KMS-11 (cell line): Measurements from ENCODE around the gene NUP85.

Experiments
- H2AFZ ChIP-seq: fragments of 200-600 bp; sonication (generic); 2 replicates; pipeline ENCODE4 v1.6.1; 2016; ENCODE audit warnings: antibody characterized with exemption, mixed run types, low read depth
- H3K27ac ChIP-seq: fragments of 200-600 bp; sonication (generic); 2 replicates; pipeline ENCODE4 v1.6.1; 2016; ENCODE audit warnings: mild to moderate bottlenecking, mixed run types
- H3K27me3 ChIP-seq: fragments of 200-600 bp; sonication (generic); 2 replicates; pipeline ENCODE4 v1.6.1; 2017; ENCODE audit warnings: mild to moderate bottlenecking, low read depth, mixed run types, moderate library complexity; ENCODE audit not compliant: insufficient read depth
- H3K36me3 ChIP-seq: fragments of 200-600 bp; sonication (generic); 2 replicates; pipeline ENCODE4 v1.6.1; 2017; ENCODE audit warnings: mild to moderate bottlenecking, mixed run types; ENCODE audit not compliant: insufficient read depth
- H3K4me1 ChIP-seq: fragments of 200-600 bp; sonication (generic); 2 replicates; pipeline ENCODE4 v1.6.1; 2016; ENCODE audit warnings: mild to moderate bottlenecking, low read depth, mixed run types; ENCODE audit not compliant: poor library complexity, severe bottlenecking
- H3K4me2 ChIP-seq: fragments of 200-600 bp; sonication (generic); 2 replicates; pipeline ENCODE4 v1.7.0; 2016; ENCODE audit warnings: mild to moderate bottlenecking, mixed run types
- H3K4me3 ChIP-seq: fragments of 200-600 bp; sonication (generic); IDR thresholded peaks from 2 replicates; pipeline ENCODE4 v1.6.1; 2017; ENCODE audit warnings: low read depth, low read length, mixed read lengths; ENCODE audit not compliant: insufficient read depth
- H3K79me2 ChIP-seq: fragments of 200-600 bp; sonication (generic); 2 replicates; pipeline ENCODE4 v1.6.1; 2016; ENCODE audit warnings: low read depth, mixed run types; ENCODE audit not compliant: insufficient read depth
- H3K9ac ChIP-seq: fragments of 200-600 bp; sonication (generic); 2 replicates; pipeline ENCODE4 v1.6.1; 2016; ENCODE audit warnings: mild to moderate bottlenecking, mixed run types
- H4K20me1 ChIP-seq: fragments of 200-600 bp; sonication (generic); 2 replicates; pipeline ENCODE4 v1.6.1; 2016; ENCODE audit warnings: mild to moderate bottlenecking, mixed run types; ENCODE audit not compliant: insufficient read depth
- TF ChIP-seq, protein P1 (sequence below): fragments of 200-600 bp; sonication (generic); conservative IDR thresholded peaks from 2 replicates; pipeline ENCODE4 v1.6.1; 2017; ENCODE audit warnings: low read depth, mild to moderate bottlenecking, antibody characterized with exemption, low read length, moderate library complexity, mixed read lengths

Gene NUP85

DNA sequence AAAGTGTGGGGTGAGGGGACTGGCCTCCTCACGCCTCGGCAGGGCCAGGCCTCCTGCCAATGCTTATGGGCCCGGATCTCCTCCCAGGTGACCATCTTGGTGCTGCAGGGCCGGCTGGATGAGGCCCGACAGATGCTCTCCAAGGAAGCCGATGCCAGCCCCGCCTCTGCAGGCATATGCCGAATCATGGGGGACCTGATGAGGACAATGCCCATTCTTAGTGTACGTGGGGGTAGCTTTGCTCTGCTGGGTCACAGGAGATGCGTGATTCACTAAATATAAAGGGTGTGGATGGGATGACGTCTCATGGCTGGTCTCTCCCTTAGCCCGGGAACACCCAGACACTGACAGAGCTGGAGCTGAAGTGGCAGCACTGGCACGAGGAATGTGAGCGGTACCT lies 19.5 kb downstream of the NUP85 start:
- Histone ChIP-seq H2AFZ (no peak overlapping the region), H3K4me3 (no peak overlapping the region), H3K79me2 (peaks cover 4% of the 10 kb centered on the region; the same call in 1 of the 2 replicates), H3K4me2 (no peak overlapping the region), H3K27ac (no peak overlapping the region), H3K27me3 (no peaks in the 10 kb centered on the region), H3K4me1 (no peaks in the 10 kb centered on the region), H4K20me1 (no peaks in the 10 kb centered on the region), H3K36me3 (peaks cover 13% of the 10 kb centered on the region), H3K9ac (no peak overlapping the region)
- TF ChIP-seq, protein P1, sequence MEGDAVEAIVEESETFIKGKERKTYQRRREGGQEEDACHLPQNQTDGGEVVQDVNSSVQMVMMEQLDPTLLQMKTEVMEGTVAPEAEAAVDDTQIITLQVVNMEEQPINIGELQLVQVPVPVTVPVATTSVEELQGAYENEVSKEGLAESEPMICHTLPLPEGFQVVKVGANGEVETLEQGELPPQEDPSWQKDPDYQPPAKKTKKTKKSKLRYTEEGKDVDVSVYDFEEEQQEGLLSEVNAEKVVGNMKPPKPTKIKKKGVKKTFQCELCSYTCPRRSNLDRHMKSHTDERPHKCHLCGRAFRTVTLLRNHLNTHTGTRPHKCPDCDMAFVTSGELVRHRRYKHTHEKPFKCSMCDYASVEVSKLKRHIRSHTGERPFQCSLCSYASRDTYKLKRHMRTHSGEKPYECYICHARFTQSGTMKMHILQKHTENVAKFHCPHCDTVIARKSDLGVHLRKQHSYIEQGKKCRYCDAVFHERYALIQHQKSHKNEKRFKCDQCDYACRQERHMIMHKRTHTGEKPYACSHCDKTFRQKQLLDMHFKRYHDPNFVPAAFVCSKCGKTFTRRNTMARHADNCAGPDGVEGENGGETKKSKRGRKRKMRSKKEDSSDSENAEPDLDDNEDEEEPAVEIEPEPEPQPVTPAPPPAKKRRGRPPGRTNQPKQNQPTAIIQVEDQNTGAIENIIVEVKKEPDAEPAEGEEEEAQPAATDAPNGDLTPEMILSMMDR: no peak

DNA sequence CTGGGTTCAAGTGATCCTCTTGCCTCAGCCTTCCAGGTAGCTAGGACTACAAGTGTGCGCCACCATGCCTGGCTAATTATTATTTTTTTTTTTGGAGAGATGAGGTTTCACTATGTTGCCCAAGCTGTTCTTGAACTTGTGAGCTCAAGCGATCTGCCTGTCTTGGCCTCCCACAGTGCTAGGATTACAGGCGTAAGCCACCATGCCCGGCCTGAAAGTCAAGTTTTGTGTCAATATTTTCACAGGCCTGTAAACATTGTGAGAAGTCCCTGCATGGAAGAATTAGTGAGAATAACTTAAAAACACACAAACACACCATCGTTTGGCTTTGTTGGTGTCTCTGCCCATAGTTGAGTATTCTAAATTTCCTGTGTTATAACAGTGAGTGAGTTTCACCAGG lies 22.2 kb downstream of the NUP85 start:
- Histone ChIP-seq H4K20me1 (no peaks in the 10 kb centered on the region), H3K27me3 (no peaks in the 10 kb centered on the region), H3K9ac (no peak overlapping the region), H3K27ac (no peak overlapping the region), H3K79me2 (no peaks in the 10 kb centered on the region), H3K4me2 (no peak overlapping the region), H3K36me3 (peaks cover 19% of the 10 kb centered on the region), H3K4me1 (no peaks in the 10 kb centered on the region), H2AFZ (no peak overlapping the region), H3K4me3 (no peak overlapping the region)
- TF ChIP-seq, protein P1: no peak

DNA sequence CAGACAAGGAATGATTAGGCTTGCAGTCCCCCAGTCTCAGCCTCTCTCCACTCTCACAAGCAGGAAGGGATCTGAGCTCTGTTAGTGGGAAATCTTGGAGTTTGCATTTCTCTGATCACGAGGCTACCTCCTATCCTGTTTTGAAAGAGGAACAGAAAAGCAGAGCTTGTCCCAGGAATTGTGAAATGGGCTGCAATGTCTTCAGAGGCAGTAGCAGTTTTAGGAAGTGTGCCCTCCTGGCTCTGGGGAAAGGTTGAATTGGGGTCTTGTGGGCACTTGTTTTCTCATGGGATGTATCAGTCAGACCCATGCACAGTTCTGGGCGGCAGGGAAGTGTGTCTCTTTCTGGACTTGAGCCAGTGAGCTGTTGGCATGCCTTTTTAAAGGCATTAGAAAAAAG lies 22.8 kb downstream of the NUP85 start:
- no peaks in the 10 kb centered on the region for H3K79me2 ChIP-seq
- H3K4me3 ChIP-seq: no peak overlapping the region
- H3K4me2 ChIP-seq: no peak overlapping the region
- H2AFZ ChIP-seq: no peak overlapping the region
- H3K9ac ChIP-seq: no peak overlapping the region
- TF ChIP-seq, protein P1: no peak
- peaks cover 22% of the 10 kb centered on the region for H3K36me3 ChIP-seq
- no peaks in the 10 kb centered on the region for H3K4me1 ChIP-seq
- H3K27ac ChIP-seq: no peak overlapping the region
- H4K20me1 ChIP-seq: no peaks in the 10 kb centered on the region
- H3K27me3 ChIP-seq: no peaks in the 10 kb centered on the region

DNA sequence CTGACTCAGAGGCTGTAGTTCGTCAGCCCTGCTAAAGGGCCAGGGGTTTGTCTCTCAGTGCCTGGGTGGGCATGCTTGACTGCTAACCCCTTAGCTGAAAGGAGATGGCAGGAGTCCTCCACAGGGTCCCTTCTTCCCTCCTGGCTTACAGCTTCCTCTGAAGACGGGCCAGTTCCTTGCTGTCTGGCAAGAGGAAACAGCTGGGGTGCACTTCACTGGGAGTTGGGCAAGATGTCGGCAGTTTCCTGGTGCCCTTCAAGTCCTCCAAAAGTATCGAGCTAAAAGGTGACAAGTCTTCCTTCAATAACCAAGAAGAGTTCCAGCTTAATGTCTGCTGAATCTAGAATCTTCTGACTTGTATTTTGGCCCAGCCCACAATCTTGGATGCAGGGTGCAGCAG lies 23.4 kb downstream of the NUP85 start:
- Histone ChIP-seq H3K4me3 (no peak overlapping the region), H3K4me2 (no peak overlapping the region)

More for the DNA sequence above, 23.4 kb downstream of the NUP85 start:
- H2AFZ ChIP-seq: no peak overlapping the region
- no peak overlapping the region for H3K9ac ChIP-seq
- H3K36me3 ChIP-seq: peaks cover 22% of the 10 kb centered on the region
- TF ChIP-seq, protein P1: no peak
- no peaks in the 10 kb centered on the region for H3K27me3 ChIP-seq
- H3K4me1 ChIP-seq: no peaks in the 10 kb centered on the region
- H3K27ac ChIP-seq: no peak overlapping the region
- H4K20me1 ChIP-seq: no peaks in the 10 kb centered on the region
- no peaks in the 10 kb centered on the region for H3K79me2 ChIP-seq
